ENCODE results near the gene MRPL45.

The MRPL45 gene

DNA sequence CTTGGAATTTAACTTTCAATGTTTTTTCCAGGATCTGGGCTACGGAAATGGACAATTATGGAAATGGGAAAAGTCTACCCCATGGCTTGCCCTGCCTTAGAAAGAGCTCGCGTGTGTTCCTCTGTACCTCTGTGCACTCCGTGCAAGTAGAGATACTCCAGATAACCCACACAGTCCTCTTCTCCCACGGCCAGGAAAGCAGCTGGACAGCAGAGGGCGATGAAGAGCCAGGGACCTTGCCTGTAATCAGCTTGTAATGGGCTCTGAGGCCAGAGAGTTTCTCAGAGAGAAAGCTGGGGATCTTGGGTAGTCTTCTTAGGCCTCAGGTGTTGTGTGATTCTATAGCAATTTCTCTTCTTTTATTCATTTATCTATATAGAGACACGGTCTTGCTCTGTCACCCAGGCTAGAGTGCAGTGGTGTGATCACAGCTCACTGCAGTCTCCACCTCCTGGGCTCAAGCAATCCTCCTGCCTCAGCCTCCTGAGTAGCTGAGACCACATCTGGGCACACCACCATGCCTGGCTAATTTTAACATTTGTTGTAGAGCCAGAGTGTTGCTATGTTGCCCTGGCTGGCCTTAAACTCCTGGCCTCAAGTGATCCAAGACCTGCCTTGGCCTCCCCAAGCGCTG, 52.2 kb downstream of the MRPL45 start:
- peak; percentile 97 for DNase-seq

DNA sequence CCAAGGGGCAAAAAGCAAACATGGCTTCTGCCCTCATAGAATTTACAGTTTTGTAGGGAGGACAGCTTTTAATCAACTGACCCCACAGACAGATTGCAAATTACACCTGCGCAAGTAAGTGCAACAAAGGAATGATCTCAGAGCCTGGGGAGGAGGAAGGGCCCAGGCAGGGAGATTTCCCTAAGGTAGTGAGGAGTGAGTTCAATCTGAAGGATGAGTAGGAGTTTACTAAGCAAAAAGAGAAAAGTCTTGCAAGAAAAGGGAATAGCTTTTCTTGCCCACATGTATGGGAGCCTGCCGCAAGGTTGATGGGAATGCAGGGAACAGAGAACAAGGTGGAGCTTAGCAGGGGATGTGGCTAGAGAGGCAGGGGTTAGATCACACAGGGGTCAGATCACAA, 53.1 kb downstream of the MRPL45 start:
- DNase-seq, result no peak

DNA sequence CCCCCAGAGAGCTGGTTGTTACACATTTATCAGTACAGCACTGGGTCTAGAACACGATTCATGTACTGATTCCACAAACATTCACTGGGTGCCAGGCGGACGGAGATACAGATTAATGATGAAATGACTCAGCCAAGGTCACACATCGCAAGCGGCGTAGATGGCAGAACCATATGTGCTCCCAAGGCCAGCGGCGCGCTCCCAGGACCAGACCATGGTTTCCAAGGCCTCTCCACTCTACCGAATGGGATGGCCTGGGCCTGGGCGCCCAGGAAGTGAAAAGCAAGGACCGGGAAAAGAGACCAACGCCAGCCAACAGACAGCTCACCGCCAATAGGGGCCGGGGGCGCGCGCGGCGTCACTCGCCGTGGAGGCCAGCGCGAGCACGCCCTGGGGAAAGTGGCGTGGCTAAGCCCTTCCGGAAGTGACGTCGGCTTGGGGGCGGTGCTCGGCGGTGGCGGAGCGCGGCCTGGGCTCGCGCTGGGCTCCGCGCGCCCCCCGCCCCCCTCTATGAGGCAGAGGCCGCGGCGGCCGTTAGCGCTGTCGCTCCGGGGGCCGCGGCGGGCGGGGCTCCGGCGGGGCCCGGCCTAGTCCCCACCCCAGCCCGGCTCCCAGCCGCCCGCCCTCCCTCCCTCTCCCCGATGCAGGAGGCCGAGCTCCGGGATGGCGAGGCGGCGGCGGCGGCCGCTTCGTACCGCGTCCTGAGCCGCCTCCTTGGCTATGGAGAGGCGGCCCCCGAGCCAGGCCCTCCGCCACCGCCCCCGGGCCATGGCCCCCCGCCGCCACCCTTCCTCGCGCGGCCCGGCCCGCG, 54.6 kb downstream of the MRPL45 start, which contains the start of gene SOCS7:
Gene SOCS7 (plus strand): TSS at position 433 of the 811 bp plus-strand sequence. CDS start 209 bp downstream, at position 642.
- peak; percentile 97 for DNase-seq

DNA sequence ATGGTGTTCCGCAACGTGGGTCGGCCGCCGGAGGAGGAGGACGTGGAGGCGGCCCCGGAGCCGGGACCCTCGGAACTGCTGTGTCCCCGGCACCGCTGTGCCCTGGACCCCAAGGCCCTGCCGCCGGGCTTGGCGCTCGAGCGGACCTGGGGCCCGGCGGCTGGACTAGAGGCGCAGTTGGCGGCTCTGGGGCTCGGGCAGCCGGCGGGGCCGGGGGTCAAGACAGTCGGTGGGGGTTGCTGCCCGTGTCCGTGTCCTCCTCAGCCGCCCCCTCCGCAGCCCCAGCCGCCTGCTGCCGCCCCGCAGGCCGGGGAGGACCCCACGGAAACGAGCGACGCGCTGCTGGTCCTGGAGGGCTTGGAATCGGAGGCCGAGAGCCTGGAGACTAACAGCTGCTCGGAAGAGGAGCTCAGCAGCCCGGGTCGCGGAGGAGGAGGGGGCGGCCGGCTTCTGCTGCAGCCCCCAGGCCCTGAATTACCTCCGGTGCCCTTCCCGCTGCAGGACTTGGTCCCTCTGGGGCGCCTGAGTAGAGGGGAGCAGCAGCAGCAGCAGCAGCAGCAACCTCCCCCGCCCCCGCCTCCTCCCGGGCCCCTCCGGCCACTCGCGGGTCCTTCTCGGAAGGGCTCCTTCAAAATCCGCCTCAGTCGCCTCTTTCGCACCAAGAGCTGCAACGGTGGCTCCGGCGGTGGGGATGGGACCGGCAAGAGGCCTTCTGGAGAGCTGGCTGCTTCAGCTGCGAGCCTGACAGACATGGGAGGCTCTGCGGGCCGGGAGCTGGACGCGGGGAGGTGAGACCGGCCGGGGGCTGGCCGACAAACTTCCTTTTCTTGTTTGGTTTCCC, 55.5 kb downstream of the MRPL45 start:
- peak; percentile 78 for DNase-seq

DNA sequence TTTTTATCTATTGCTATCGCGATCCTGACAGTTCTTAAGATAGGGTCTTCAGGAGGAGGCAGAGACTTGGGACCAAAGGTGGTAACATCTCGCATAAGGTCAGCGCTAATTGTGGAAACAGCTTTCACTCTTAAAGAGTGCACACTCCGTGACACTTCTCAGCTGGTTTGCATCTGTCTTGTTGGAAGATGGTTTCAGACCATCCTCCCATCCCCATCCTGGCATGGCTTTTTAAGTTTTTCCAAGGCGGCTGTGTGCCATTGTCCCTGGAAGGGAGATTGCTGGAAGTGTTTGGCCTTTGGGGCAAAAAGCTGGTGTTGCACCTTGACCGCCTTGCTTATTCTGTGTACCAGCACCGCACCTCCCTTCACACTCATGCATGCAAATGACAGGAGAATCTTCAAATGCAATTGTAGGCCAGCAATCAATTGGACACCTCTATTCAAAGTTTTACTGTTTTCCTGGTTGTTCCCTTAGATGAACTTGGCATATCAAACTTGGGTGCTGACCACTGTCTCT, 56.2 kb downstream of the MRPL45 start:
- no peak for DNase-seq

DNA sequence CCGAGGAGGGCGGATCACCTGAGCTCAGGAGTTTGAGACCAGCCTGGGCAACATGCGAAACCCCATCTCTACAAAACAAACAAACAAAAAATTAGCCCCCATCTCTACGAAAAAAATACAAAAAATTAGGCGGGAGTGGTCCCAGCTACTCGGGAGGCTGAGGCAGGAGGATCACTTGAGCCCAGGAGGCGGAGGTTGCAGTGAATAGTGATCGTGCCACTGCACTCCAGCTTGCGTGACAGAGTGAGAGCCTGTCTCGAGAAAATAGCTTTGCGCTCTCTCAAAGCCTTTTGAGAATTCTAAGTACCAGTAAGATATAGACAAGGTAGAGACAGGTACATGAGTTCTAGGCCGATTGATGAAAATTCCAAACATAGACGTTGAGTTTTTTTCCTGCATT, 56.7 kb downstream of the MRPL45 start:
- DNase-seq, result no peak

DNA sequence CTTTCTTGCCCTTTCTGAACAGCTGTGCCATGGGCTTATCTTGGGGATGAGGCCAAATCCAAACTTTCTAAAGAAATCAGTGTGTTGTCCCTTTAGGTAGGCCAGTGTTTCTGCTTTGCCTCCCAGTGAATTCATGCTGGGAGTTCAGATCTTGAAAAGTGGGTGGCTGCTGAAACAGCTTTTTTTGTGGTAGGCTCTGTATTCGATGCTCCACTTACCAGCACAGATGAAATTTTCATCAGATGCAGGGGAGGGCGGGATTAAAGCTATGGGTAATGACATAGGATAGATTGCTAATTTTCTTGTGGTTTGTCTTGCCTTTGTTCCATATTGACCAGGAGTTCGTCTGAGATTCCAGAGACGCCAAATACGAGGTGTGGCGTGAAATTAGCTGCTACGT, 57.5 kb downstream of the MRPL45 start:
- no peak for DNase-seq

DNA sequence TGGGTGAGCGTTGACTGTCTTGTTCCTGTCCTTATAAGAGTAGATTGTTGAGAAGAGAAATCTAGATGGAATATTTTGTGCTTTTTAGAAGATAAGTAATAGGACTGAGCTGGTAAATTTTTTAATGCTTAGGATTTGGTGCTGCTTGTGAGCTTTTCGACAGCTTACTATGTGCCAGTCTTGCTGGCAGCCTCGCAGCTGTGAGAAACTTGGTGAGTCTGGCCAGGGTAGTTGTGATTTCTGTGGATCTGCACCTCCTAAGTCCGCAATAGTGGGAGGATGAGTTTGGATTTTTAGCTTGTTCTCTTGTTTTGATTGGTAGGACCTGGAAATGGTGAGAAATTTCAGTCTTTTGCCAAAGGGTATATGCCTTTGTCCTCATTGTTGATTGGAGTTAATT, 58.3 kb downstream of the MRPL45 start:
- DNase-seq, result no peak

DNA sequence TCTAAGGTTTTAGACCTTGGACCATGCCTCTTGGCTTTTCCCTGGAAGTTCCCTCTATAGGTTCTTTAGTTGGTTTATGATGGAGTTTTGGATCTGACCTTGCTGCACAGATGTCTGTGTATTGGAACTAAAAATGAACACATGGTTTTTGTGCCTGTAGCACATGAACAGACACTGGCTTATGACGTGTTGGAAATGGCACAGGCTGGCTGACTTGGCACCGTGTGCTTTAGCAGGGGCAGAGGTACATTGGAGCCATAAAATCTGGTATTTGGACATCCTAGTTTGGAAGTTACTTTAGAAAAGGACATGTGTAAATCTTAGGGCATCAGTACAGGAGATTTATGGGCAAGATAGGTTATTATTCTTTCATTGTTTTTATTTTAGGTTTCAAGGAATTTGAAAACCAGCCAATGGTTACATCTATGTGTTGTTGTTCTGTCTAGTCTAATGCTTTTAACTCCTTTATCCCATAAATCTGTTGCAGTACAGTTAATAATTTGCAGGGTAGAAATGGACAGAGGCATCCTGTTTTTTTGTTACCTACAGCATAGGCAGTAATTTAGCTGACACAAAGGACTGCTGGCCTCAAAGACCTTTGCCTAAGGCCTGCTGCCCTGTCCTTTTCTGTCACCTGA, 60.6 kb downstream of the MRPL45 start:
- DNase-seq, result no peak

DNA sequence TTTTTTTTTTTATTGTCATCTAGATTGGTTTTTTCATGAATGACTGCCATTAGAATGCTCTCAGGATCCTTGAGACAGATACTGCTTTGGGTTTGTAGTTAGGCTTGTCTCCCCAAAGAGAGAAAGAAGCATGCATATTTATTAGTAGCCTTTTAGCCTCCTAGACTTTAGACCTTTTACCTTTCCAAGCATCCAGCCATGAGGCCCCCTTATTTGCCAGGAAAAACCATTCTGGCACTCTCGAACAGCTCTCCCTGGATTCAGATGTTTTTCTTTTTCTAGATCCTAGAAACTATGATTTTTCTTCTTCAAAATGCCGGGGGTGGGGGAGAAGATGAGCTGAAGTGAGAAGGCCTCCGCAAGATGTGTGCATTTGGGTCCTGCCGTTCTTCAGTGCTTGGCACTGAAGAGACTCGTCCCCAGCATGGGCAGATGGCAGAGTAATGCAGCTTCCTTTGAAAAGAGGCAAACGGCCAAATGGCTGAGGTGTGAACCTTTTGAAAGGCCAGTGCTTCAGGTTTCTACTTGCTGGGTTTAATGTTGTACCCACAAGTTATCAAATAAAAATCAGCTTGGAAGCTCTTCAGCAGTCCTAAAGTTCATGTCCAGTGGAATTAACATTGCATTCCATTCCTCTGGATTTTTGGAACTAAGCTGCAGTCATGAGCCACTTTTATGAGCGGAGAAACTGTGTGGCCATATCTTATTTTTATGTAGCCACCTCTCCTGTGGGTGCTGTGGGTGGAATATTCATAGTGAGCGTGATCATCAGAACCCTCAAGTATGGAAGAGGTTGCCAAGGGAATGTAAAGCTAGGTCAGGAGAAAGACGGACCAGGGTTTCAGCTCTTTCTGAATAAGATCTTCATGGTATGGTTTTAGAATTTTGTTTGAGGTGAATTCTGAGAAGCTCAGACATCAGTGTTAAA, 61.9 kb downstream of the MRPL45 start:
- no peak for DNase-seq

DNA sequence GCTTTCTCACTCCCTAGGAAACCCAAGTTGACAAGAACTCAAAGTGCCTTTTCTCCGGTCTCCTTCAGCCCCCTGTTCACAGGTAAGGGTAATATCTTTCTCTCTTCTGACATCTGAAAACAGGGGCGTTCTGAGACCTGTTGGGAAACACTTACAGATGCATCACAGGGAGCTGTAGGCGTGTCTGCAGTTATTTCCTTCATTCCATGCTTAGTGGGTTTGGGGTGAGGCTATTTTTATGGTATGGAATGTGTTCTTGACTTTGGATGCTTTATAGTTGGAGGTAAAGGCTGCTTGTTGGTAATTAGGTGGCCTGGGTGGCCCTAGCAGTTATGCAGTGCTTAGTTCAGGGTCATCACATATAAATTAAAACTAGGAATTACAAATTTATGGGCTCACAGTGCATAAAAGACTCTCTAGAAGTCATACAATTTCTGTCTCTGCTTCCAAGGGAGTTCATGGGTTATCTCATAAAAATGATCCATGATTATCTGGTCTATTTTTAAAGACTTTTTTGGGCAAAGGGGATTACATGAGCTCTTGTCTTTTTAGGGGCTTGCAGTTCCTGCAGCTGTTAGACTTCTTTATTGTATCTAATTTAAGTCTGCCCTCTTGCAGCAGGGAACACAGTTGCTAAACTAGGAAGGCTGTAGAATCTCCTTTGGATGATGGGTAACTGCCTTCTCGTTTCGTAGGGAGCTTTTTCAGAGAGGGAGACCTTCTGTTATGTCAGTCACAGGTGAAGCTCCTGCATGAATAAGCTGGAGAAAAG, 64.9 kb downstream of the MRPL45 start:
- DNase-seq, result no peak

DNA sequence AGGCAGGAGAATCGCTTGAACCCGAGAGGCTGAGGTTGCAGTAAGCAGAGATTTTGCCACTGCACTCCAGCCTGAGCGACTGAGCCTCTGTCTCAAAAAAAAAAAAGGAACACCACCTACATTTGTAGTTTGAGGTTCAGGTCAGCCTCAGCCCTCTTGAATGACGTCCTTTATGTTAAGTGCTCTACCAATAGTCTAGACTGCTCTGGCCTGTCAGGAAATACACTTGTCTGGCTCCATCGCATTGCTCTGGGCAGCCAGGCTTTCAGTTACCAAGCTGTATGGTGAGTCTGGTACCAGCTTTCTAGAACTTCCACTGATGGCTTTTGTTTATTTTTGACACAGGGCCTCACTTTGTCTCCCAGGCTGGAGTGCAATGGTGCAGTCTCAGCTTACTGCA, 66.0 kb downstream of the MRPL45 start:
- no peak for DNase-seq

DNA sequence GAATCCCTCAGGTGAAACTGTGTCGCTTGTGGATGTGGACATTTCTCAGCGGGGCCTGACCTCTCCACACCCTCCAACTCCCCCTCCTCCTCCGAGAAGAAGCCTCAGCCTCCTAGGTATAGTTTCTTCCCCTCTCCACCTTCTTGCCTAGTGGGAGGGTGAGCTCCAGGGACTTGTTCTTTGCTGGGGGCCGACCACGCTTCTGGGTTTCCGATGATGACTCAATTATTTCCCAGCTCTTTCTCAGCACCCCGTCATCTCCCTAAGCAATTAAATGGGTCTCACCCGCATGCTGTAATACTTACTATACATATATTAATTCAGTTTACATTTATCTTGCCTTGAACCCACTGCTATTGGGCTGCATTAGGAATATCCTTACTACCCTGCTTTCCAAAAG, 67.8 kb downstream of the MRPL45 start:
- DNase-seq, result no peak

DNA sequence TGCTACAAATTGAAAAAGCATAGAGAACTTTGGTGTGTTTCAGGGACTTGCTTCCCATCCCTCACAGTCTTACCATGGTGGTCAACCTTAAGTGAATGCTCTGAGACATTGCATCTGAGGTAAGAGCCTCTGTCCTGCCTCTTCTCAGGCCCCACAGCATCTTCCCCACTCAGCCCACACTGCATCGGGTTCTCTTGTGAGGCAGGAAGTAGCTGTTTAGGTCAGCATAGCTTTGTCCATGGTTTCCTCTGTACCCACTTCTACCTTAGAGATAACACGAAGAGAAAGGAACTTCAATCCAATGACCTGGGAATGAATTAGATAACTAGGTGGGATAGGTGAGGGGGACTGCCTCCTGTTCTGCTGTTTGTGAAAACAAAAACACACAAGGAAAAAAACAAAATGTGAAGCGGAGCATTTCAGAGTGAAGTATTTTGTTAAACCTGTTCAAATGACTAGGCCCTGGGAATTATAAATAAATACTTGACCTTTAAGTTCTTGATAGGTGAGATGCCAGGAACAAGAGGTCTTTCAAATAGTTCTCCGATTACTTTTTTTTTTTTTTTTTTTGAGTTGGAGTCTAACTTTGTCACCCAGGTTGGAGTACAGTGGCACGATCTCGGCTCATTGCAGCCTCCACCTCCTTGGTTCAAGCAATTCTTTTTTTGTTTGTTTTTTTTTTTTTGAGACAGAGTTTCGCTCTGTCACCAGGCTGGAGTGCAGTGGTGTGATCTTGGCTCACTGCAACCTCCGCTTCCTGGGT, 72.3 kb downstream of the MRPL45 start:
- no peak for DNase-seq
